GM23248 (cell line): ENCODE results near the gene POMGNT1. TPM values are rescaled to one million over a fixed set of nuclear protein-coding genes. Genes with fewer than 3 reads are reported as not detected.

Experiments
- DNase-seq: peaks from one replicate; pipeline ENCODE4 v3.0.0-alpha.2; 2015
- H2AFZ ChIP-seq: fragments of 200-600 bp; sonication (generic); 2 replicates; pipeline ENCODE4 v1.6.1; 2016; ENCODE audit warnings: antibody characterized with exemption
- H3F3A ChIP-seq: fragments of 200-600 bp; sonication (generic); 2 replicates; pipeline ENCODE4 v1.6.1; 2016; ENCODE audit warnings: mild to moderate bottlenecking, antibody characterized with exemption, mixed run types; ENCODE audit not compliant: insufficient read depth
- H3K27ac ChIP-seq: fragments of 200-600 bp; sonication (generic); 2 replicates; pipeline ENCODE4 v1.5.1; 2016; ENCODE audit warnings: mild to moderate bottlenecking
- H3K27me3 ChIP-seq: fragments of 200-600 bp; sonication (generic); replicated peaks from 2 replicates; pipeline ENCODE4 v1.6.1; 2016; ENCODE audit warnings: mild to moderate bottlenecking; ENCODE audit not compliant: insufficient read depth
- H3K36me3 ChIP-seq: fragments of 200-600 bp; sonication (generic); 2 replicates; pipeline ENCODE4 v1.6.1; 2016; ENCODE audit warnings: low read depth, mild to moderate bottlenecking
- H3K4me1 ChIP-seq: fragments of 200-600 bp; sonication (generic); 2 replicates; pipeline ENCODE4 v1.6.1; 2016; ENCODE audit warnings: mild to moderate bottlenecking; ENCODE audit not compliant: insufficient read depth
- H3K4me2 ChIP-seq: fragments of 200-600 bp; sonication (generic); one replicate; pipeline ENCODE4 v1.6.1; 2016; ENCODE audit warnings: mild to moderate bottlenecking; ENCODE audit not compliant: unreplicated experiment
- H3K4me3 ChIP-seq: fragments of 200-600 bp; sonication (generic); 2 replicates; pipeline ENCODE4 v1.5.1; 2016; ENCODE audit warnings: mild to moderate bottlenecking
- H3K79me2 ChIP-seq: fragments of 200-600 bp; sonication (generic); 2 replicates; pipeline ENCODE4 v1.6.1; 2016; ENCODE audit warnings: mild to moderate bottlenecking; ENCODE audit not compliant: insufficient read depth
- H3K9ac ChIP-seq: fragments of 200-600 bp; sonication (generic); 2 replicates; pipeline ENCODE4 v1.6.1; 2016; ENCODE audit warnings: mild to moderate bottlenecking
- H3K9me2 ChIP-seq: fragments of 200-600 bp; sonication (generic); 2 replicates; pipeline ENCODE4 v1.6.1; 2016; ENCODE audit warnings: mixed run types, mild to moderate bottlenecking, moderate library complexity; ENCODE audit not compliant: insufficient read depth
- H3K9me3 ChIP-seq: fragments of 200-600 bp; sonication (generic); one replicate; pipeline ENCODE4 v1.6.1; 2017; ENCODE audit warnings: low read depth
- H4K20me1 ChIP-seq: fragments of 200-600 bp; sonication (generic); 2 replicates; pipeline ENCODE4 v1.6.0; 2016; ENCODE audit not compliant: insufficient read depth
- EZH2 ChIP-seq: fragments of 200-600 bp; sonication (generic); IDR thresholded peaks from 2 replicates; pipeline ENCODE4 v1.6.1; 2018; ENCODE audit warnings: antibody characterized with exemption, mild to moderate bottlenecking; ENCODE audit not compliant: insufficient read depth, poor library complexity, severe bottlenecking
- EZH2phosphoT487 ChIP-seq: fragments of 200-600 bp; sonication (generic); IDR thresholded peaks from 2 replicates; pipeline ENCODE4 v1.6.1; 2018; ENCODE audit warnings: antibody characterized with exemption, moderate library complexity, mild to moderate bottlenecking, low read depth; ENCODE audit not compliant: insufficient read depth
- WGBS, 2 experiments: methylation state at CpG; one replicate each; pipeline ENCODE4 v1.1.6; 2015 to 2017; ENCODE audit warnings: low lambda C conversion rate in 2 of 2, low coverage in 1 of 2; ENCODE audit errors: missing lambda C conversion rate in 2 of 2; 5-methylcytosine and 5-hydroxymethylcytosine counted together
- in situ Hi-C: fragments of 300-500 bp; cut with MboI; formaldehyde crosslinking; loops from 2 replicates; pipeline ENCODE4 v1.15.0; 2020
- polyA plus RNA-seq: library from polyadenylated mRNA; unstranded; fragments of >200 nt; fragmentation: Nextera tagmentation; extraction: Ambion mirVana; gene quantifications from 2 replicates; pipeline ENCODE4 v1.2.1, GENCODE V29; 2016
- total RNA-seq: library from RNA; depleted of rRNA; stranded (reverse); fragments of >200 nt; shearing (Covaris generic); gene quantifications from 2 replicates; pipeline ENCODE4 v1.2.3, GENCODE V29; 2014

Gene POMGNT1
- total and polyA plus RNA-seq, 2 experiments from 2014 or later = 57.6 to 79.1 TPM

DNA sequence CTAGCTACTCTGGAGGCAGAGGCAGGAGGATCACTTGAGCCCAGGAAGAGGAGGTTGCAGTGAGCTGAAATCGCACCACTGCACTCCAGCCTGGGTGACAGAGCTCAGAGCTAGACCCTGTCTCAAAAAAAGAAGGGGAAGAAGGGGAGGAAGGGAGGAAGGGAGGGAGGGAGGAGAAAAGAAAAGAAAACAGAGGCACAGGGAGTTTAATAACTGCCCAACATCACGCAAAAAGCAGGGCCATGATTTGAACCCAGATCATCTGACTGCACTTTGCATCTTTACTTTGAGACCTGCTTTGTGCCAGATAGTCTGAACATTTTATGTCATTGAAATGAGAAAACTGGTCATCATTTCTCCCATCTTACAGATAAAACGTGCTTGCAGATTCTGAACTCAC lies 6.9 kb upstream of the POMGNT1 start:
- Histone ChIP-seq H2AFZ (no peak overlapping the region), H3K9me3 (no peaks in the 10 kb centered on the region), H3K27me3 (no peaks in the 10 kb centered on the region), H3K9ac (no peak overlapping the region), H3K9me2 (no peaks in the 10 kb centered on the region), H4K20me1 (no peaks in the 10 kb centered on the region), H3K4me2 (no peak overlapping the region), H3K27ac (no peak overlapping the region), H3F3A (no peaks in the 10 kb centered on the region), H3K36me3 (no peaks in the 10 kb centered on the region), H3K79me2 (no peaks in the 10 kb centered on the region), H3K4me3 (no peak overlapping the region; the same call in 1 of the 2 replicates), H3K4me1 (no peaks in the 10 kb centered on the region)
- in situ Hi-C loops = no loop called here
- 57 to 73% methylated on average over 2 to 3 of the region's 3 CpGs for WGBS, 2 experiments
- TF ChIP-seq EZH2phosphoT487 (no peak), EZH2 (no peak)
- no peak for DNase-seq

DNA sequence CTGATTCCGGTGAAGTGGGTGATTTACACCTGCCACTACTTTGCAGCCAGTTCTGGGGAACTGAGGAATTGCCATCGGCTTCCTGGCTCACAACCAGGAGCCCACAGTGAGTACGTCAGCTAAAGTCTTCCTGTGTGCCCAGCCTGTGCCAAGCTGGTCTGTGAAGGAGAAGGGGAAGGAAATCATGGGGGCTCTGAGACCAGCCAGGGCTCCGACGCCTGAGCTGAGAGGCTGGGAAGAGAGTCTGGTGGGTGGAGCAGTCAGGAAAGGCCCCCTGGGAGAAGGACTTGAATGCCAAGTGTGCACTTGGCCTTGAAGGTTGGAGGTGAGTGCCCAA lies 6.1 kb upstream of the POMGNT1 start:
- TF ChIP-seq EZH2phosphoT487 = no peak
- Histone ChIP-seq H4K20me1 (no peaks in the 10 kb centered on the region), H3K9me3 (no peaks in the 10 kb centered on the region), H3K27ac (no peak overlapping the region), H3K4me2 (peak overlapping the region; percentile 91), H3K79me2 (no peaks in the 10 kb centered on the region), H3K27me3 (no peaks in the 10 kb centered on the region), H3K9ac (peak overlapping the region; percentile 82; the same call in 1 of the 2 replicates), H3F3A (no peaks in the 10 kb centered on the region), H2AFZ (peak overlapping the region; percentile 98; the same call in 1 of the 2 replicates), H3K4me3 (peak overlapping the region; percentile 98), H3K4me1 (no peaks in the 10 kb centered on the region), H3K36me3 (no peaks in the 10 kb centered on the region), H3K9me2 (no peaks in the 10 kb centered on the region)
- 33 to 39% methylated on average over 5 of the region's 5 CpGs for WGBS, 2 experiments
- in situ Hi-C loops = no loop called here
- DNase-seq = peak; percentile 6

DNA sequence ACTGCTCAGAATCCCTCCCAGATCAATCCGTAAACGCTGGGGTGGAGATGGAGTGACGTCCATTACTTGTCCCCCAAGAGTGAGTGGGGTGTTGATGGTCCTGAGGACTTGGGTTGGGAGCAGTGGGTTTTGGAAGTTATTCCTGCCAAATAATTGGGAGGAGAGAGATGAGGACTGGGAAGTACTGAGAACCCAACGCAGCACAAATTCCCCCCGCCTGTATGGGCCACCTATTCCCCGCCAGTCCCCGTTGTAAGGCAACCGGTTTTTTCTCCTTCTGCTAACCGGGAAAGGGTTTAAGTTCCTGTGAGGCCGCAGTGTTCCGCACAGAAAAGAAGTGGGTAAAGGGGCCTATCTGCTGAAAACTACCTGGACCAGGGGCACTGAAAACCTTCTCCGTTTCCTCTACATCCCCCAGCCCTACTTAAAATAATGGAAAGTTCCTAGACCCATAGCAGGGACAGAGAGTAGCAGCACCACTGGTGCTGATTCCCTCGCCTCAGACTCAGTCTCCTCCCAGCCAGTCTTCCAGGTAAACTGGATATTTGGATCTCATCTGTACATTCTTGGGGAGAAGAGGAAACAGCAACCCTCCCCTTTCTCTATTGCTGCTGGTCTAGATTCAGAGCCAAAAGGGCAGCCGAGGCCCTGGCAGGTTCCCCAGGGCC lies 5.6 kb upstream of the POMGNT1 start:
- H3K79me2 ChIP-seq = no peaks in the 10 kb centered on the region
- no peak overlapping the region for H3K27ac ChIP-seq
- H2AFZ ChIP-seq = peak overlapping the region; percentile 98
- no peaks in the 10 kb centered on the region for H3K4me1 ChIP-seq
- TF ChIP-seq EZH2 (no peak), EZH2phosphoT487 (no peak)
- DNase-seq = peak; percentile 34
- no peaks in the 10 kb centered on the region for H3K9me3 ChIP-seq
- peak overlapping the region; percentile 82 for H3K9ac ChIP-seq
- H3K27me3 ChIP-seq = no peaks in the 10 kb centered on the region
- H3K9me2 ChIP-seq = no peaks in the 10 kb centered on the region
- peak overlapping the region; percentile 98 for H3K4me3 ChIP-seq
- WGBS, 2 experiments = 7% methylated on average over 14 of the region's 14 CpGs
- peak overlapping the region; percentile 91 for H3K4me2 ChIP-seq
- in situ Hi-C loops = no loop called here
- H4K20me1 ChIP-seq = no peaks in the 10 kb centered on the region
- no peaks in the 10 kb centered on the region for H3F3A ChIP-seq
- no peaks in the 10 kb centered on the region for H3K36me3 ChIP-seq

DNA sequence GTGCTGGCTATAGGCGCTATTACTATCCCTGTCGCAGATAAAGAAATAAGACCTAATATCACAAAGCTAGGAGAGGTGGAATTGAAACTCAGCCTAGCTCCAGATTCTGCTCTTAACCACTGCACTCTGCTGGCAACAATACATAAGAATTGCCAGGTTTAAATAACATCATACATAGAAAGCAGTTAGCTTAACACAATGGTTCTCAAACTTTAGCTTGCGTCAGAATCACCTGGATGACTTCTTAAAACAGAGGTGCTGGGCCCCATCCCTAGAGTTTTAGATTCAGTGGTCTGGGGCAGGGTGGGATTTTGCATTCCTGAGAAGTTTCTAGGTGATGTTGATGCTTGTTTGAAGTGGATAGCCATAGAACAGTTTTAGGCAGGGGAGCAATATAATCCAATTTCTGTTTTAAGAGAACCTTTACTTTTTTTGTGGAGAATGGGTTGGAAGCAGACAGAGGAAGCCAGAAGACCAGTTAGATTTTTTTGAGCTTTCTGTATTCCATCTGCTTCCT lies 1.1 kb upstream of the POMGNT1 start:
- in situ Hi-C loops = no loop called here
- peaks cover 9% of the 10 kb centered on the region; the same call in 1 of the 2 replicates for H3K4me1 ChIP-seq
- no peak overlapping the region for H3K27ac ChIP-seq
- no peak for DNase-seq
- no peaks in the 10 kb centered on the region for H3K9me2 ChIP-seq
- TF ChIP-seq EZH2 = no peak
- no peaks in the 10 kb centered on the region for H3K27me3 ChIP-seq
- peak overlapping the region; percentile 97 for H3K4me3 ChIP-seq
- WGBS, 2 experiments = 84 to 86% methylated on average over 3 of the region's 3 CpGs
- H3K79me2 ChIP-seq = peaks cover 6% of the 10 kb centered on the region
- H3K36me3 ChIP-seq = no peaks in the 10 kb centered on the region
- H4K20me1 ChIP-seq = no peaks in the 10 kb centered on the region
- no peaks in the 10 kb centered on the region for H3F3A ChIP-seq
- H3K9ac ChIP-seq = peak overlapping the region; percentile 91
- H2AFZ ChIP-seq = peak overlapping the region; percentile 99; the same call in 1 of the 2 replicates
- H3K4me2 ChIP-seq = peak overlapping the region; percentile 97
- H3K9me3 ChIP-seq = no peaks in the 10 kb centered on the region
